Middle frontal gyrus (tissue), 1 donor: ENCODE data around the gene DNAJC19.

Source experiments
- DNase-seq: peaks from one replicate; pipeline ENCODE4 v3.0.0-alpha.2; 2015; ENCODE audit warnings: low spot score; ENCODE audit errors: extremely low spot score

The DNAJC19 gene

GRCh38 chr3:180961552-180961951, 28.0 kb downstream of the DNAJC19 start:
- DNase-seq: no peak

- DNase-seq: no peak
Measured at GRCh38 chr3:180961087-180961486, 28.4 kb downstream of the DNAJC19 start.

DNA sequence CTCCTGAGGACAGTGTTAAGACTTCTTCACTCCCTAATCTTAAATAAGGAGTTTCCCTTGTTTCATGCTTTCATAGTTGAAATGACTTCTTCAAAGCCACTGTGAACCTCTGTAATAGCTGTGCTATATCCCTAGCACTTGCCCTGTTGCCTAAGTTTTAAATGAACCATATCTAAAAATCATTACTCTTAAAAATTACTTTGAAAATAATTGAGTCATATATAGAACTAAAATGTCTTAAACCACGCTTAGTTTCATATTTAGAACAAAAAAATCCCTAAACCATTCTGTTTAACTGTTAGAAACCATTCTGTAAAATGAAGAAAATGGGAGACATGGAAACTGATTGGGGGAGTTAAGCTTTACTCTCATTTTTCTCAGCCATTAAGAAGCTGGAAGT, 29.8 kb downstream of the DNAJC19 start:
- no peak for DNase-seq

DNA sequence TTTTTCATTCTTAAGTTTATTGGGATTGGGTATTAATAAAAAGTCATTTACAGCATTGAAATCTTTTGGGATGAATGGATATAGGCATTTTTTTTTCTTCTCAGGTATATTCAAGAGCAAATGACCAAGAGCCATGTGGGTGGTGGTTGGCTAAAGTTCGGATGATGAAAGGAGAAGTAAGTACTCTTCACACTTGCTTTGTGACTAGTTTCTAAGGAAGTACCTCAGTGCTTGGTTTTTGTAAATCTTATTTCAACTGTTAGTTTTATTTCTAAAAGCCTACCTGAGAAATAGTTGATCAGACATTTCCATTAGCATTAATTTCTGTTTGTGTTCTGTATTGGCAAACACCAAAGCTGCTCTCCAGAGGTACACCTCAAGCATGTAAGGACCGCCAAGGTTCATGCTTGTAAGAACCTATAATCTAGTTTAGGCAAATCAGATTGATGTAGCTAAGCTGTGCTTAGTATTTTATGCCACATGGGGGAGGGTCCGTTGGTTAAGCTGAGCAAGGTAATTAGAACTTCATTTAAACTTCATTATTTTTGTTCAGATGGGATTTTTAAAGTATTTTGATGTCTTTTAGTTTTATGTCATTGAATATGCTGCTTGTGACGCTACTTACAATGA, 41.7 kb downstream of the DNAJC19 start:
- DNase-seq: no peak

DNA sequence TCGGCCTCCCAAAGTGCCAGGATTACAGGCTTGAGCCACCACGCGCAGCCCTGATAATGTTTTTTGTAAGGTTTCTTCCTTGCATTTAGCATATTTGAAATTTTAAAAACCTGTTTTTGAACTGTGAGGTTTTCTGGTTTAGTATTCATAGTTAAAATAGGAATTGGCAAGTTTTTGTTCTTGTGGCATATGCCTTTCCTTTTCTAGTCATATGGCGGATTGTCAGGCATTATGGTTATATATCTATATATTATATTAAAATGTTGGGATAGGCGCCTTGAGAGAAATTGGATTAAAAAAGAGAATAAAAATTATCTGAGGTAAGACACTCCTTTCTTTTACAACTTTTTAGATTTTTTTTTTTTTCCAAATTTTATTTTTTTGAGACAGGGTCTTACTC, 48.7 kb downstream of the DNAJC19 start:
- no peak for DNase-seq

GRCh38 chr3:180934638-180935037, 54.9 kb downstream of the DNAJC19 start:
- DNase-seq: no peak
